ENCODE data around the gene LPAR5.
A peak's percentile ranks its signal among the peaks of the same experiment; 100 is the strongest.

The LPAR5 gene

GRCh38 chr12:6638305-6638704 is 2.5 kb upstream of the LPAR5 start:
- no peak for DNase-seq (ENCODE audit: low spot score)

- DNase-seq (ENCODE audit: low spot score) = no peak
Measured at GRCh38 chr12:6635375-6635855, 344 bp downstream of the LPAR5 start.

- no peak for DNase-seq (ENCODE audit: low spot score)
Measured at GRCh38 chr12:6632026-6632983, 3.5 kb downstream of the LPAR5 start.

- DNase-seq (ENCODE audit: low spot score) = no peak
Measured at GRCh38 chr12:6631549-6631961, 4.2 kb downstream of the LPAR5 start.

GRCh38 chr12:6630736-6631135 is 5.0 kb downstream of the LPAR5 start:
- DNase-seq (ENCODE audit: low spot score) = no peak

- DNase-seq (ENCODE audit: low spot score) = no peak
Measured at GRCh38 chr12:6627616-6628015, 8.1 kb downstream of the LPAR5 start.

DNA sequence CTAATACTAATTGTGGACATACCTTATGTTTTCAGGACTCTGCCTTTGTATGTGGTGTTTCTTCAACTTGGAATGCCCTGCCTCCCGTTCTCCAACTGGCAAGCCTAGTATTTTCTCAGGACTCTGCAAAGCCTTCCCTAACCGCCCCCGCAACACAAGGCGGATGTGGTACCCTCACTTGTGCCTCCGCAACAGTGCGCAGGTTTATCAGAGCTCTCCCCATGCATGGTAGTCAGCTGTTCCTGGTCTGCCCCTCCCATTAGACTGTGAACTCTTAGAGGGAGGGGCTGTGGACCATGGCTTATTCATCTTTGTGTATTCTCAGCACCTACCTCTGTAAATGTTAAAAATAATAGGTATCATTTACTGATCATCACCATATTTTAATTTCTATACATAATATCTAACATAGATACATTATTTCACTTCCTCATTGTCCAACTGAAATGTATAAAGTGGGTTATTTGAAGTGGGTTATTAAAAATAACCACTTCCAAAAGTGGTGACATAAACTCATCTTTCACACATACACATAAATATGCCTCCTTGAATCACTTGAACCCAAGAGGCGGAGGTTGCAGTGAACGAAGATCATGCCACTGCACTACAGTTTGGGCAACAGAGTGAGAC is 9.0 kb downstream of the LPAR5 start:
- DNase-seq (ENCODE audit: low spot score) = no peak

DNA sequence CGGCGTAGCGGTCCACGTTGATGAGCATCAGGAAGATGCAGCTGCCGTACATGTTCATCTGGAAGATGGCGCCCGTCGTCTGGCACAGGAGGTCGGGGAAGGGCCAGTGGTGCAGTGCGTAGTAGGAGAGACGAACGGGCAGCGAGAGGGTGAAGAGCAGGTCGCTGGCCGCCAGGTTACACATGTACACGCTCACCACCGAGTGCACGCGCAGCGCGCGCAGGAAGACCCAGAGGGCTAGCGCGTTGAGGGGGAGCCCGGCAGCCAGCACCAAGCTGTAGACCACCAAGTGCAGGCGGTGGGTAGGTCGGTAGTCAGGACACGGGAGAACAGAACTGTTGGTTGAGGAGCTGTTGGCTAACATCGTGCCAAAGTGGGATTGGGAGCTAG is 14.9 kb downstream of the LPAR5 start:
- no peak for DNase-seq (ENCODE audit: low spot score)

GRCh38 chr12:6620137-6620884 is 15.4 kb downstream of the LPAR5 start:
- DNase-seq (ENCODE audit: low spot score) = peak; percentile 63

DNA sequence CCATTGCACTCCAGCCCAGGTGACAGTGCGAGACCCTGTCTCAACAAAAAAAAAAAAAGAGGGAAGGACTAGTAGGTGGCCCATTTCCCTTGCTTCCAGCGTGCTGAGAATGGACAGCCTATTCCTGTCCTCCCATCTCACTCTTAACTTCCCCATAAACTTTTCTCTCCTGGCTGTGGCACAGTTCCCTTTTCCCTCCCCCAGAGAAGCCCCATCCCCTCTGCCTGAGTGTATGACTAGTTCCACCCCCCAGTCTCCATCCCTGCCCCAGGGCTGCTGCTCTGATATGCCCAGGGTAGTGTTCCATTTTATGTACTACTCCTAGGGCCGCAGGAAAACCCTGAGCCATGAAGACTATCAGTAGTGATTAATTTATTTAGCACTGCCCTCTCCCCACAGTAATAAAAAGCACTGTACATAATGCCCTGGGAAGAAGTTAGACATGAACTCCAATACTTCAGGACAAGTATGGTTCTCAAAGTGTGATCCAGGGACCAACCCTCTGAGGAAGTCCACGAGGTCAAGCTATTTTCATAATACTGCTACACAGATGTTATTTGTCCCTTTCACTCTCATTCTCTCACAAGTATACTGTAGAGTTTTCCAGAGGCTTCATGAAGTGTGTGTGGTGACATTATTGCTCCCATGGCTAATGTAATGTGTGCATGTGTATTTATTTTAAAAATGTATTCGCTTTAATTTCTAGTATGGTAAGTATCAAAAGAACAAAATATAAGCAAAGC is 17.1 kb downstream of the LPAR5 start:
- DNase-seq (ENCODE audit: low spot score) = no peak

- DNase-seq (ENCODE audit: low spot score) = no peak
Measured at GRCh38 chr12:6615802-6616201, 20.0 kb downstream of the LPAR5 start.

- DNase-seq (ENCODE audit: low spot score) = no peak
Measured at GRCh38 chr12:6614513-6615172, 21.1 kb downstream of the LPAR5 start.

GRCh38 chr12:6613776-6614512 is 21.8 kb downstream of the LPAR5 start:
- peak; percentile 92 for DNase-seq (ENCODE audit: low spot score)

GRCh38 chr12:6613015-6613775 is 22.6 kb downstream of the LPAR5 start:
- DNase-seq (ENCODE audit: low spot score) = peak; percentile 79

DNA sequence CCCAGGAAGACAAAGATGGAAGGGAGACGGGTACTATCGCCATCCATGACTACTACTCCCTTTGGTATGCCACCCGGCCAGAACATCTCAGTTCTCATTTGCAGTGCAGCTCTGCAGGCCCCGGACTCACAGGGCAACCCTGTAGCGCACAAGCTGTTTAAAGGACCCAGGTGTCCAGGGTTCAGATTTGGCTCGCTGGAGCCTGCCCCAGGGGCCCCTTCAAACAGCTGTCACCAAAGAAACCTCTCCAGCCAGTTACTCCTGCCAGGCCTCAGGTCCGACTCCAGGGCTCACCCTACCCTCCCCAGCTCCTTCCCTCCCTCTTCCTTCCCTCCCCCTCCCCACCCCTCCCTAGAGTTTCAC is 23.1 kb downstream of the LPAR5 start:
- no peak for DNase-seq (ENCODE audit: low spot score)

- DNase-seq (ENCODE audit: low spot score) = no peak
Measured at GRCh38 chr12:6612247-6612646, 23.5 kb downstream of the LPAR5 start.

- no peak for DNase-seq (ENCODE audit: low spot score)
Measured at GRCh38 chr12:6608592-6609281, 27.0 kb downstream of the LPAR5 start.

DNA sequence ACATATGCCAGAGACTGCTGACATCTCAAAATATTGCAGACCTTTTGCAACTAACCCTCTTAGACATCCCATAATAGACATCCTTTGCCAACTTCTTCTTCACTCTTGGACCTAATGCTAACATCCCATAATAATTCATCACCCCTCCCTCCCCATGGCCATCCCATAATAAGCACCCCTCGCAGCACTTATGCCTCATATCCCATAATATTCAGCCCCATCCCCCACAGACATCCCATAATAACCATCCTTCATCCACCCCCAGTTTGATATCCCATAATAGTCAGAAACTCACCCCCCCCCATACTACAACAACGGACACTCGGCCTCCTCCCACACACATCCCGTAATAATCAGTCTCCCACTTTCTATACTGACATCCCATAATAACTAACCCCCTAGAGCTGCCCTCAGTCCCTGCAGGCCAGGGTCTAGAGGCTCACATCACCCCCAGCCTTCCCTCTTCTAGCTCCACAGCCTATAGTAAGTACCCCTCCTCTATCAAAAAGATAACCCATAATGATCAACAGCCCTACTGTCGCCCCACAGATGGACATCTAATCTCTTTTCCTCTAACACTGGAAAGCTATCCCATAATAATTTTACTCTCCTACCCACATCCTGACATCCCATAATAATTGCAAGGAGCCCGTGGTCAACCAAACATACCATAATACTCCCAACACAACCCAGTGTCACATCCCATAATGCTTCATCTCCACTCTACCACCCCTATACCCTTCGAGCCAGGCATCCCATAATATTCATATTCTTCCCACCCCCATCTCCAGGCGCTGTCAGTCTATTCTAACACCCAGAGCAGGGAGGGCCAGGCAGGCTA is 27.8 kb downstream of the LPAR5 start:
- DNase-seq (ENCODE audit: low spot score) = peak; percentile 44

All from GM03348 (cell line).